Superior temporal gyrus (tissue), 1 donor: ENCODE measurements around the gene ZSCAN16.
"Not testable (repeated sequence)": the region's sequence is repeated elsewhere in the genome, so short reads cannot be mapped to it uniquely, and the experiment has no call there.

ENCODE experiments used
- DNase-seq: peaks from one replicate; pipeline ENCODE4 v3.0.0-alpha.2; 2016; ENCODE audit errors: extremely low spot score

Gene ZSCAN16

DNA sequence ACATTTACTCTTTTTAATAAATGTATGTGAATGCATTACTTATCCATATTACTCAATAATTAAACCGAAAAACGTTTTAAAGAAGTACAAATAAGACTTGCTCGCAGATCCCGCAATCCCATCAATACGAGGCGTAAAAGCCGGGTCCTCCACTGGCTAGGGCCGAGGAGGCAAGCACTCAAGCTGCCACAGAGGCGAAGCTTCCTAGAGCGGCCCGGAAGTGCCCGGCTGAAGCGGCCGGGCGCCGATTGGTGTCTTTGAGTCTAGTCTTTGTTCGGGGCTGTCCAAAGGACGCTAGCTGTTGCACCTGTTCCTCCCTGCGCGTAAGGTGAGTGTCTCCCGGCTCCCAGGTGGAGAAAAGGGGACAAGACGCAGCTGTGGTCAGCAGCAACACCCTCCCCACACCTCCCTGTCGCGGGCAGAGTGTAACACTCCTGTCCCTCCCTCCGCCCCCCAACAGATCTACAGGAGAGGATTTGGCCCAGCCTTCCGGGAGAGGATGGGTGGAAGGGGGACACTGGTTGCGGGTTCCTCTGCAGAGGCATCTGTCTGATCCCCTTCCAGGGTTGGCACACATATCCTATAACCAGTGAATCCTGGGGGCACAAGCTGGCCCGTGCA lies at the start of gene ZSCAN16:
Gene ZSCAN16, plus strand, starts transcription at position 260 of the 621 bp plus-strand sequence. CDS start 835 bp downstream, outside the sequence.
- peak; percentile 90 for DNase-seq

DNA sequence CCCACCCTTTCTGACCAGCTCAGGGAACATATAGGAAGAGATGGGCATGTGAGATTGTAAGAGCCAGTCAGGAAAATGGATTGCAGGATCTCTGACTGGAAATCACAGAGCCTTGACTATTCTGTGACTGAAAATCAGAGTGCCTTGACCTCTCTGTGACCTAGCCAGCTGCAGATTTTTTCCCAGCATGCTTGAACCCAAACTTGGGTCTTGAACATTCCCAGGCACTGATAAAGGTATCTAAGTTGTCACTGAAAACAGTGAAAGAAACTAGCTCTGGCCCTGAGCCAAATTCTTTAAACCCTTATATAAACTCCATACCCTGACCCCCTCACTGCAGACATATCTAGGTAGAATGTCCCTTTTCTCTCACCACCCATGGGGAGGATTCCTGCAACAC lies 46.4 kb upstream of the ZSCAN16 start:
- no peak for DNase-seq

DNA sequence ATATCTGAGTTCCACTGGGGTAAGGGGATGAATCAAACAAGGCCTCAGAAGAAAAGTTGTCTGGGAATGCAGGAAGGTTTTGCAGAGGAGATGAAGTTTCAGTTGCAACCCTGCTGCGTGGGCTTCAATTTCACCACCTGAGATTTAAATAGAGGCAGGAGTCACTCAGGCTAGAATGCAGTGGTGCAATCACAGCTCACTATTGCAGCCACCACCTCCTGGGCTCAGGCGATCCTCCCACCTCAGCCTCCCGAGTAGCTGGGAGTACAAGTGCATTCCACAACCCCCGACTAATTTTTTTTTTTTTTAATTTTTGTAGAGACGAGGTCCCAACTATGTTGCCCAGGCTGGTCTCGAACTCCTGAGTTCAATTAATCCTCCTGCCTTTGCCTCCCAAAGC lies 45.6 kb upstream of the ZSCAN16 start:
- DNase-seq: no peak

DNA sequence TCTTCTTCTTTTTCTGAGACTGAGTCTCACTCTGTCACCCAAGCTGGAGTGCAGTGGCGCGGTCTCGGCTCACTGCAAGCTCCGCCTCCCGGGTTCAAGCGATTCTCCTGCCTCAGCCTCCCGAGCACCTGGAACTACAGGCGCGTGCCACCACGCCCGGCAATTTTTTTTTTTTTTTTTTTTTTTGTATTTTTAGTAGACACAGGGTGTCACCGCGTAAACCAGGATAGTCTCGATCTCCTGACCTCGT lies 44.1 kb upstream of the ZSCAN16 start, which contains the start of gene ZNF165:
Gene ZNF165, plus strand, starts transcription at position 188 of the 250 bp plus-strand sequence. CDS start 4,913 bp downstream, outside the sequence.
- not testable (repeated sequence) for DNase-seq

DNA sequence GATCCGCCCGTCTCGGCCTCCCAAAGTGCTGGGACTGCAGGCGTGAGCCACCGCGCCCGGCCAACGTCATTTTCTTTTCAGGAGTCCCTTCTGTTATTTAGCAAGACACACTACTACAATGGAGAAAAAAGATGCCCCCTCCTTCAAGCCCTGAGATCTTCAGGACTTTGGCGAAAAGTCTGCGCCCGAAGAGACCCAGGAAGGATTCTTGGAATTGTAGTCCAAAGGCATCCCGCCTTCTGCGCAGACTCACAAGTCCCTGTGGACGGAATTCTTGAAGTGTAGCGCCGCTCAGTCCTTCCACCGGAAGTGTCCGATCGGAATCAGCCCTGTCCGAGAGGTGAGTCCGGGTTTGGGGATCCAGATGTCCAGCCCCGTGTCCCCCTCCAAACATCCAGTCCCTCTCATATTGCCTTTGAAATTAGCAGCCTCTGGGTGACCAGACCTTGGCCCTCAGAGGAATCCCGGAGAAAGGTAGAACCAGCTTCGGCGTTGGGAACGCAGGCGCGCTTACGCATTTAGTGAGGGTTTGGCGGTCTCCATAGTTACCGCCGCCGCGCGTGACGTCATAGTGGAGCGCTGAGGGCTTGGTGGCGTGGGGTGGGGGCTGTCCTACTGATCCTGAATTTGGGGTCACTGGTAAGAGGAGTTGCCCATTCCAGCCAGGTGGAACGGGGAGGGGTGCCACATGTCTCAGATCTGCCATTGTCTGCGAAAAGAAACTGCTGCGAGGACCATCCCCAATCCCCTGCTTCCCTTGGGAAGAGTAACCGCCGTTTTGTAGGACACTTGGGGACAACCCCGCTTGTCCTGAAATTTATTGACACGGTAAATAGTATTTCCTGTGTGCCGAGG lies 43.6 kb upstream of the ZSCAN16 start:
- peak; percentile 99 for DNase-seq

DNA sequence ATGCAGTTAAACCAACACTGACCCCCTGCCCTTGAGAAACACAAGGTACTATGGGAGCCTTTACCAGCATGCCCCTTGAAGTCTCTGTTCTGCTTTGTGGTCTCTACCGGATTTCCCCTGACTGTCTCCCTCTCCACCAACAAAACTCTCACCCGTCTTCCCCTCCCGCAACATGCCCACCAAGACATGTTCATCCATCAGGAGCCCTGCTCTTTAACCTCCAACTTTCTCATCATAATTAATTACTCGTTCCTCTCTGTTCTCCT lies 43.0 kb upstream of the ZSCAN16 start:
- DNase-seq: no peak

DNA sequence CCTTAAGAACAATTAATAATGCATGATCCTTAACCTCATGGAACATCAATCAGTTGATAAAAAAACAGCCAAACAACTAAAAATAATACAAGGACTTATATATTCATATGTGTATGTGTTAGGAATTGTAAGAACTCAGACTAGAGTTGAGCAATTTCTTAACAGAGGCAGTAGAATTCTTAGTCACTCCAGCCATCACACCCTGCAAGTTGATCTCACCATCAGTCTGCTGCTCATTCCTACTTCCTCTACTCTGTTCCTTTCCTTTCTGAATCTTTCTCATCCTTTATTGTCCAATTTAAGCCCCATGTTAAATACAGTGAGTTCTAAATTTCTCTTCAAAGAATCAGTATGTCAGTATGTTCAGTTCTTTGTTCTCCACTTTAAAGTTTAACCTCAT lies 41.5 kb upstream of the ZSCAN16 start:
- no peak for DNase-seq

DNA sequence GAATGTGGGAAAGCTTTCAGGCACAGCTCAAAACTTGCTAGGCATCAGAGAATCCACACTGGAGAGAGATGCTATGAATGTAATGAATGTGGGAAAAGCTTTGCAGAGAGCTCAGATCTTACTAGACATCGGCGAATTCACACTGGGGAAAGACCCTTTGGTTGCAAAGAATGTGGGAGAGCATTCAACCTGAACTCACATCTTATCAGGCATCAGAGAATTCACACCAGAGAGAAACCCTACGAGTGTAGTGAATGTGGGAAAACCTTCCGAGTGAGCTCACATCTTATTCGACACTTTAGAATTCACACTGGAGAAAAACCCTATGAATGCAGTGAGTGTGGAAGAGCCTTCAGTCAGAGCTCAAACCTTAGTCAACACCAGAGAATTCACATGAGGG lies 35.4 kb upstream of the ZSCAN16 start:
- no peak for DNase-seq

DNA sequence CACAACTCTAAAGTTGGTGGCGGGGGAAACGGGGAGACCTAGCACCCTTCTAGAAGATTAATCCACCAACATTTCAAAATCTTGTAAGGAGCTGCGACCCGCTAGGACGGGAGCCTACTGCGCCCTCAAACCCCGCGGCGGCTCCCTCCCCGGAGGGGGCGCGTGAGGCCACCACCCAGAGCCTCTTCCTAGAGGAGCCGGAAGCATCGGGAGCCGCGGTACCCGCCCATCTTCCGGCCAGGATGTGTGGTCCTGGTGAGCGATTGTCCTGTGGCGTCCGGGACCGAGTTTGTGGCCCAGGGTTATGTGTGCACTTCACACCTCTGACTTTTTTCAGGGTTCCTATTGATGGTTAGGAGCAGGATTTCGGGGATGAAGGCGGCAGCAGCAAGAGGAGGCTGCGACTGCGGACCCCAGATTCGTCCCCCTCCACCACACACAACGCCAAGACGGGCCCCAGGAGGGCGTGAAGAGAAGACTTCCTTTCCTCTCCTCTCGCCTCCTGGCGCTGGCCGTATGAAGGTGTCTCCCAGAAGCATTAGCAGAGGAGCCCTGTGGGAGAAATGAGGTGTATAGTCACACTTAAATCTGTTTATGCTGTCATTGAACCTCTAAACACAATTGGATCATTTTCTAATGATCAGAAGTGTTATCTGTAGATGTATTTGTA lies 33.4 kb upstream of the ZSCAN16 start:
- DNase-seq: no peak

DNA sequence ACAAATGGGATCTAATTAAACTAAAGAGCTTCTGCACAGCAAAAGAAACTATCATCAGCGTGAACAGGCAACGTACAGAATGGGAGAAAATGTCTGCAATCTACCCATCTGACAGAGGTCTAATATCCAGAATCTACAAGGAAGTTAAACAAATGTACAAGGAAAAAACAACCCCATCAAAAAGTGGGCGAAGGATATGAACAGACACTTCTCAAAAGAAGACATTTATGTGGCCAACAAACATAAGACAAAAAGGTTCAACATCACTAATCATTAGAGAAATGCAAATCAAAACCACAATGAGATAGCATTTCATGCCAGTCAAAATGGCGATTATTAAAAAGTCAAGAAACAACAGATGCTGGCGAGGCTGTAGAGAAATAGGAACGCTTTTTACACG lies 22.2 kb upstream of the ZSCAN16 start:
- not testable (repeated sequence) for DNase-seq

DNA sequence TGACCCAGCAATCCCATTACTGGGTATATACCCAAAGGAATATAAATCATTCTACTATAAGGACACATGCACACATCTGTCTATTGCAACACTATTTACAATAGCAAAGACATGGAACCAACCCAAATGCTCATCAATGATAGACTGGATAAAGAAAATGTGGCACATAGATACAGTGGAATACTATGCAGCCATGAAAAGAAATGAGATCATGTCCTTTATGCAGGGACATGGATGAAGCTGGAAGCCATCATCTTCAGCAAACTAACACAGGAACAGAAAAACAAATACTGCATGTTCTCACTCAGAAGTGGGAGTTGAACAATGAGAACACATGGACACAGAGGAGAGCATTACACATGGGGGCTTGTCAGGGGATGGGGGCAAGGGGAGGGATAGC lies 21.7 kb upstream of the ZSCAN16 start:
- DNase-seq: not testable (repeated sequence)

DNA sequence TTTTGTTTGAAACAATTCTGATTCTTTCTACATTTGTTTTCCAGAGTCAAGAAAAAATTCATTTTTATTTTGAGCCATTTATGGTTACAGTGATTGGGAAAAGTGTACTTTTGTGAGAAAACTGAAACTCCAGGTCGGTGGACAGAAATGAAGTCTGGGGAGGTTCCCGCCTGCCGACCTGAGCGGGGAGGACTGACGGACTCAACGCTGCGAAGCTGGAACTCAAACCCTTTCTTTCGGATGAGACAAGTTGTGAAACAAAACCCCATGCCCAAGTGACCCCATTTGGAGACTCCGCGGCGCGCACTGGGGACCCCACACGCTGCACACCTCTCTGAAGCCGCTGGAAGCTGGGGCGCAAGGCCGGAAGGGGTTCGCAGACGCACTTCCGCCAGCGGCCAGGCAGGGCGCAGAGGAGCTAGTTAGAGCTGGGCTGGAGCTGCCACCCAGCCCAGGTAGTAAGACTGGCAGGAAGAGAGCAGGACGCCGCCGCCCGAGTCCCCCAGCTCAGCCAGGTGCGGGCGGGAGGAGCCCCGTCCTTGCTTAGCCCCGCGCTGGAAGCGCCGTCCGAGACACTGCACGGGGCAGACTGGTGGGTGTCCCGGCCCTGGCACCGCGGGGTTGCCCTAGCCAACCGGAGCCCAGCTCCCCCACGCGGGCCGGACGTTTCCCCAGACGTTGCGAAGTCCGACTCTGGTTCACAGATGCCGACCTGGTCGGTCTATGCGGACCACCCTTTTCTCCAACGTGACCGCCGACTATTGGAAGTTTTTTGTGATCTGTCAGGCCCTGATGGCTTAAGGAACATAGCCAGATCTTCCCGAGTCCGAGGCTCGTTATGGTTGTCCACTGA lies 19.8 kb upstream of the ZSCAN16 start:
- DNase-seq: peak; percentile 91

DNA sequence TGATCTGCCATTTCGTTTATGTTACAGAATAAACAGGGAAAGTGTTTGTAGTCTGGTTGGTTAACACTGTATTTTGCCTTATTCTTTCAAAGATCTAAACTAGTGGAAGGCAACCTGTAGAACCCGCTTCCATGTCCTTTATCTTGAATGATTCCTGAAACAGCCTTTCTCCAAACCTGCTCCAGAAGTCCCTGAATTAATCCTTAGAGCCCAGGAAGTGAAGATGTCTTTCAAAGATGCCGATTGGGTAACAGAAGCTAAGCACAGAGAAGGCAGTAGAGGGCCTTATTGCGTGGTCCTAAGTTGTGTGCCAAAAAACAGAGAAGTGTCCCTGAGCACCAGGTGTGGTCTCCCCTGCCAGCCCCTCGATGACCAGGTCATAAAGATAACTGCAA lies 19.2 kb upstream of the ZSCAN16 start:
- DNase-seq: no peak

DNA sequence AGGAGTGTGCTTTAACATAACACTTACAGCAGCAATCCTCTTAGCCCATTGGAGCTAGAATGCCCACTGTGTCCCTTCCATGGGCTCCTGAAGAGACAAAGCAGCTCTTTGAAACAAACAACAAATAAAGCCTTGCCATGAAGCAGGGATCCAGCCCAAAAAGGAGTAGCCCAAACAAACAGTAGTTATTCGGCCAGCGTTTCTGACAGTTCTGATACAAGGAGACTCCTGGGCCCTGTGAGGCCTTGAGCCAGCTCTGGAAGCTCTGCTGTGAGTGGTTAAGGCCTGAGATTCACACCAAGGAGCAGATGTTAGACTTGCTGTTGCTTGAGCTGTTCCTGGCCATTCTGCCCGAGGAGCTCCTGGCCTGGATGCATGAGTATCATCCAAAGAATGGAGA lies 16.9 kb upstream of the ZSCAN16 start:
- peak; percentile 76 for DNase-seq

DNA sequence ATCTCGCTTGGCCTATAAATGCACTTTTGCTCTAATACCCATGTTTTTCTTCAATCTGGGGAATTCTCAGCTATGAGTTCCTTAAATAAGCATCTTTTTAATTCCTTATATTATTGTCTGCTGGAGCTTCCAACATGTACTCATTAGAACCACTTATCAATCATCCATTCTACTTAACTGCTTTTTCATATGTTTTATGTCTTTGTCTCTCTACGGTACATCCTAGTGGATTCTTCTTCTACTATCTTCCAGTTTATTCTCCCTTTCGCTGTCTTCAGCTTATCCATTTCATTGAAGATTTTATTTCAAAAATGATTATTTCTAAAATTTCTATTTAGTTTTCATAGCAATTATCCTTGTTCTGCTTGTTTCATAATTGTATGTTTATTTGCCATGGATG lies 12.4 kb upstream of the ZSCAN16 start:
- DNase-seq: no peak

DNA sequence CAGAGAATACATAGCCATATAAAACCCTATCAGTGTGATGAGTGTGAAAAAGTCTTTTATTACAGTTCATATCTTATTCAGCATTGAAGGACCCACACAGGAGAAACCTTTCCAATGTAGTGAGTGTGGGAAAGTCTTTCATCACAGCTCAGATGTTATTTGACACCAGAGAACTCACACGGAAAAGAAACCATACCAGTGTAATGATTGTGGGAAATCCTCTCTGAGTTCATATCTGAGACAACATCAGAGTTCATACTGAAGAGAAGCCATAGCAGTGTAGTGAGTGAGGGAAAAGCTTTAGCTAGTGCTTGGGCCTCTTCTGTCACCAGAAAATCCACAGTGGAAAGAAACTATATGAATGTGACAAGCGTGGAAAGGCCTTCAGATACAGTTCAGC lies 8.6 kb upstream of the ZSCAN16 start:
- DNase-seq: no peak

DNA sequence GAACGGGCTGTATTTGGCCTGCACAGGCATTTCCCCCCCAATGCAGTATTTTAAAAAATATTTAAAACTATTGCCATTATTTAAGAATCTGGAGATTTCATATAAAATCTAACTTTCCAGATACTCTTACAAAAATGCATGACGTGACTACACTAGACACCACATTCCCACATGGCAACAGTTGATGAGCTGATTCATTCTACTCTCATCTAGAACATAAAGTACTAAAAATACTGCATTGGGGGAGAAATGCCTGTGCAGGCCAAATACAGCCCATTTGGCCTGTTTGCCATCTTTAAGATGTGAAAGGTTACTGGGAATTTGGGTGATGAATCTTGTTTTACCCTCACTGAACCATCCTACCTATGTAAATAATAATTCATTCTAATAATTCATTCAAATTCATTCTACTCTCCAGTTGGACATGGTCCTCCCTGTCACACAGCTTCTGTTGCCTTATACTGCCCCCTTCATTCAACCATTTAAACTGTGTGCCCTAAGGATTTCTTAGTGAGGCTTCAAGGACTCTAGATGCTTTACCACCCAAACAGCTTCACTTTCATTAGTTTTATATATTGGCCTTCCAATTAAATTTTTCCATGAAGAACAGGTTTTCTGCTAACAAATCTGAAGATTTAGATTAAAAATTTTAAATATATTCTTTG lies 6.9 kb upstream of the ZSCAN16 start:
- DNase-seq: no peak

DNA sequence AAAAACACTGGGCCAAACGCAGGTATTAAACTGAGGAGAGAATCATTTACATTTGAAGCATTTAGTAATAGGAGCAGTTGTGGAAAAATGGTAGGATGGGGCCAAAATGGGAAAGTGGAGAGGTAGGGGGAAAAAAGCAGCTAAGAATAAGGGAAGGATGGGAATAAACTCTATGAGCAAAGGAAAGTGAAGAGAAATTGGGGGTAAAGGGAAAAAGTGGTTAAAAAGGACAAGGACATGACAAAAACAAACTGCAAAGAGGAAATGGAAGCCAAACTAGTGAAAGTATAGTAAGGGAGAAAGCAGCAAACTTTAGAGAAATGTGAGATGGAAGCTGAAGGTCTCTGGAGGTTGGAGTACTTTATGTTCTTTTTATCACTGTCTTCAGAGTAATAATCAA lies 6.2 kb upstream of the ZSCAN16 start:
- DNase-seq: no peak

DNA sequence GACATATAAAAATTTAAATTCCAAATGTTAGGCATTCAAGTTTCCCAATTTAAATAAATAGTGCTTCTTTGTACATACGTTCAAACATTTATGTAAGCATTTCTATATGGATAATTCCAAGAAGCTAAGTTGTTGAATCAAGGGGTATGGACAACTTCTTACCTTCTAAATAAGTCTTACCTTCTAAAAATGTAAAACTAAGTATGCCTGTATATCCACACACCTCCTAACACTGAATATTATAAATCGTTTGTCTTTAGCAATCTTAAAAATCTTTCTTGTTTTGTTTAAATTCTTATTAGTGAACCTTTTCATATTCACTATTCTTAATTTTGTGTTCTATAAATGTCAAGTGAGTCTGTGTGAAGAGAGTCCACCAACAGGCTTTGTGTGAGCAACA lies 2.5 kb upstream of the ZSCAN16 start:
- no peak for DNase-seq

DNA sequence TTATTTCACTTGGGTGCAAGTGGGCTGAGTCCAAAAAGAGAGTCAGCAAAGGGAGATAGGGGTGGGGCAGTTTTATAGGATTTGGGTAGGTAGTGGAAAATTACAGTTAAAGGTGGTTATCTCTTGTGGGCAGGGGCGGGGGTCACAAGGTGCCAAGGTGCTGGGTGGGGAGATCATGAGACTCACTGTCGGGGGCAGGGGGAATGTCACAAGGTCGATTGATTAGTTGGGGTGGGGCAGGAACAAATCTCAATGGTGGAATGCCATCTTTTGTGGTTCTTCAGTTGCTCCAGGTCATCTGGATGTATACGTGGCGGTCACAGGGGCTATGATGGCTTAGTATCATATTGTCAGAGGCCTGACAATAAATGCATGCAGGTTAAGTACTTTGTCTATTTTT lies 2.1 kb upstream of the ZSCAN16 start:
- DNase-seq: not testable (repeated sequence)

DNA sequence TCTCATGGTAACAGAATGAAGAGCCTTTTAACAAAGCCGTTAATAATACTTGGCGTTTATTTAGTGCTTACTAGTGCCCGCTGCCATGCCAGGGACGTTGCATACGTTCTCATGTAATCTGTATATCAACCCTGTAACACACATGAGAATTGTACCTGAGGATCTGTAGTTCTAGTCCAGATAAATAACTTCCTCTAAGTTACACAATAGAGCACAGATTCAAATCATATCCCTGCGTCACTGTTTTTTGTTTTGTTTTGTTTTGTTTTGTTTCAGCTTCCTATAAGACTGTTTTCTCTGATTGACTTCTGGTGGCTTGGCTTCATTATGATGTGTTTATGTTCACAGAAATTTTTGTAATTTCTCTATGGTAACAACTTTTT lies 553 bp downstream of the ZSCAN16 start:
- no peak for DNase-seq

DNA sequence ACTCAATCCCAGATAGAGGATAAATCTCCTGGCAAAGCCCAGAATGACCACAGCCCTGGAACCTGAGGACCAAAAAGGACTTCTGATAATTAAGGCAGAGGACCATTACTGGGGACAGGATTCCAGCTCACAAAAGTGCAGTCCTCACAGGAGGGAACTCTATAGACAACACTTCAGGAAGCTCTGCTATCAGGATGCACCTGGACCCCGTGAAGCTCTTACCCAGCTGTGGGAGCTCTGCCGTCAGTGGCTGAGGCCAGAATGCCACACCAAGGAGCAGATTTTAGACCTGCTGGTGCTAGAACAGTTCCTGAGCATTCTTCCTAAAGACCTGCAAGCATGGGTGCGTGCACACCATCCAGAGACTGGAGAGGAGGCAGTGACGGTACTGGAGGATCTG lies 992 bp downstream of the ZSCAN16 start:
- no peak for DNase-seq
